ENCODE data around the gene PACSIN1.

PACSIN1 gene

GRCh38 chr6:34547701-34548644, 82.1 kb downstream of the PACSIN1 start:
- no peak for DNase-seq

DNA sequence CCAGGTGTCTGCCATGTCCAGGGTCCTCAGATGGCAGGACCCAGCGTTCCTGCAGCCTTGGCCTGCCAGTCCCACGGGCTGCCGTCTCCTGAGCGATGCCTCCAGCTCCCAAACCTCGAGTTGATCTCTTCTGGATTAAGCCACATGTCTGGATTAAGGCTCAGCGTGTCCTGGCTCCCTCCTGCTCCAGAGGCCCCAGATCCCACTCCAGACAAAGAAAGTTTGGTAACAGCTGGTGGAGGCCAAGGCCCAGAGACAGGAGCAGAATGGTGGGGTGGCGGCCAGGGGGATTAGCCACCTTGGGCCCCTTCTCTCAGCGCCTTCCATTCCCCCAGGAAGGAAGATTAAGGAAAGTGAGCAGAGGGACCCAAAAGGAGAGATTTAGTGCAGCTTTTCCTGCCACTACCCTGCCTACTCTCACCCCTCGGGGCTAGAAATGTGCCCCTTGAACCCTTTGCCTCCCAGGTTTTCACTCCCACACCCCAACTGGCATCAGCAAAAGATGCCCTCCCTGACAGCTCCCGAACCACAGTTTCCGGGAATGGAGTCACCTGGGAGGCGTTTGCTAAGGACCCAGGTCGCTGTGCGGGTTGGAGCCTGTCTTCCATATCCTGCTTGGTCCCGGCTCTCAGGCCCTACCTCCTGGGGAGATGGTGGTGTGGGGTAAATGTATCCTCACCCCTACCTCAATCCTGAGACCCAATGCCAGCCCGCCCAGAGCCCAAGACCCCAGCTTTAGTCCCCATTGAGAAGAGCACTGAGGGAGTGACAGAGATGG, 83.3 kb downstream of the PACSIN1 start:
- no peak for DNase-seq

DNA sequence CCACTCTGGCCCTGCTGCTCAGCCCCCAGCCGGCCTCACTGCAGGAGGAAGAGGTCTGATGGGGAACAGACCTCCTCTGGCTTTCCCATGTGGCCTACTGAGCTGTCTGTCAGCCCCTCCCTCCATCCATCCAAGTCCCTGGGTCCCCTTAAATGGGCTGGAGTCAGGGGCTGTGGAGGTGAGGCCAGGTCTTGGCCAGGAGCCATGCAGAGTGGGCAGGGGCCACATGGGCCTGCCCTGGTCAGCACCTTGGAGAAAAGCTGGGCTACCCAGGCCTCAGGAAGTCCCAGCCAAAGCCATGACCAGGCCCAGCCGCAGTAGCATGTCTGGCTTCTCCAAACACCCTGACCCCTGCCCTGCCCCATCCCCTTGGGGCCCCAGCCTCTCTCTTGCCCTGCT, 83.9 kb downstream of the PACSIN1 start:
- DNase-seq, result no peak

DNA sequence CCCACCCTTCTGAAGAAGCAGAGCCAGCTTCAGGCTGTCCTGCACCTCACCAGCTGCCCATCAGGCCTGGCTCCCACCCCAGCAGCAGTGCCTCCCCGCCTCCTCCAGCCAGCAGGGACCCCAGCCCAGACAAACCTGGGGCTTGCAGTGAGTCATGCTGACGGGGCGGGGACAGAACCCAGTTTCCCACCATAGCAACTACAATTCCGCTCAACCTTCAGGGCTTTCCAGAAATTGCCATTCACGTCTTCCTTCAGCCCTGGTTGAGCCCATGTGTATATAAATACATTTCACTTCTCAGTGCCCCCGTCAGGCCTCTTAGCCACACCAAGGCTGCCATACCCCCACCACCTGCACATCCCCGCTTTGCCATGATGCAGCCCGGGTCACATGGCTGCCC, 85.8 kb downstream of the PACSIN1 start:
- no peak for DNase-seq

DNA sequence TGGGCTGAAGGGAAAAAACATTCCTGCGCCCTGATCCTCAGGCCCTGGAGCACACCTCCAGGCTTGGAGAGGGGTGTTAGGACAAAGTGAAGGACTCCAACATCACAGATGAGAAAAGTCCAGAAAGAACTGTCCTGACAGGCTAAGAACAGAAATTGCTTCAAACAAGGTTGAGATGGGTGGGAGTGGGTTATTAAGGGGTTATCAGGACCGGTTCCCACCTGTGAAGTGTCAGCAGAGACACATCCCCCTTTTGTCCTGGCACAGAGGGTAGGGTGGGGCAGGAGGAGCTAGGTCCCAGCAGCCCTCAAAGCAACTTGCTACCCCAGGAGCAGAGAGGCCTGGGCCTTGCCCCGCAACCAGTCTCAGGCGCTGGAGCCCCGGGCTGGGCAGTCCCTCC, 86.7 kb downstream of the PACSIN1 start:
- no peak for DNase-seq

DNA sequence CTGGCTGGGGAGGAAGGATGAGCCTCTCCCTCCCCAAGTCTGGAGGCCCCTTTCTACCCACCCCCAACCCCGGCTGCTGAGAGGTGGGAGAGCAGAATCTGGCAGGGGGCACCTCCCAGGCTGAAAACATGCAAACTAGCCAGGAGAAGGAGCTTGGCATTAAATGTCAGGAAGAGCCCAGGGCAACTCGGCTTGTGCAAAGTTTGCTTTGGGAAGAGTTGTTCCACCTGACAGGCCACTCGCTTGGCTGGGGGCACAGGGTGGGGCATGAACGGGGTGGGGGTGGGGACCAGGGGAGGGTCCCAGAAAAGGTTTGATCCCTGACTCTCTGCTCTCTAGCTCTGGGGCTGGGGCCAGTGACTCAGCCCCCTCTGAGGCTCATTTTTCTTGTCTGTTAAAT, 87.3 kb downstream of the PACSIN1 start:
- DNase-seq, result no peak

DNA sequence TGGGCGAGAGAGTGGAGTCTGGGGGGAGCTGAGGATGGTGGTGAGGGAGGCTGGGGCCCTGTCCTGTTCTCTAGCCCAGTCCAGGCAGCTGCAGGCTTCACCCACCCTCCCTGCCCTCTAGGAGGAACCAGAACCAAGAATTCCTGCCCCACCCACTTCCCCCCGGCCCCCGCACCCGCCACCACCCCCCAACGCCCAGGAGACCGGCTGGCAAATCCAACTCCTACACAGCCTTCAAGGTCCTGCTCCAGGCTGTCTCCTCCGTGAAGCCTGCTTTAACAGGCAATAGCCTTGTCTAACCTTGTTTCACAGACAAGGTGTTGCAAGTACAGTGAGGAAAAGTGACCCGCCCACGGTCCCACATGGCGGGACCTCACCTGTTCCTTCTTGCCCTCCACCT, 87.9 kb downstream of the PACSIN1 start:
- no peak for DNase-seq

- no peak for DNase-seq
These were observed 88.6 kb downstream of the PACSIN1 start for GRCh38 chr6:34554291-34555006.

DNA sequence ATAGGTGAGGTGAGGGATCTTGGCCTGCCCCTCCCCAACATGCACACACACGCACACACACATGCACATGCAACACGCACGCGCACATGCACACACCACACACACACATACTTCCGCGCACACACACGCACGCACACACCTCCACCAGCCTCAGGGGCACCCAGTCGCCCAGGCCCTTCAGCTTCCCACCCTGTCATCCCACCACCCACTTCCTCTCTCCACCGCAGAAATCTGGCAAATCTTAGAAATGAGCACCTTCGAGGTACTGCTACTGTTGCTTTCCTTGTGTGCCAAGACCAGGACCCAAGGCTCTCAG, 89.1 kb downstream of the PACSIN1 start:
- DNase-seq, result no peak

- no peak for DNase-seq
These were observed 89.5 kb downstream of the PACSIN1 start for GRCh38 chr6:34555328-34555727.

DNA sequence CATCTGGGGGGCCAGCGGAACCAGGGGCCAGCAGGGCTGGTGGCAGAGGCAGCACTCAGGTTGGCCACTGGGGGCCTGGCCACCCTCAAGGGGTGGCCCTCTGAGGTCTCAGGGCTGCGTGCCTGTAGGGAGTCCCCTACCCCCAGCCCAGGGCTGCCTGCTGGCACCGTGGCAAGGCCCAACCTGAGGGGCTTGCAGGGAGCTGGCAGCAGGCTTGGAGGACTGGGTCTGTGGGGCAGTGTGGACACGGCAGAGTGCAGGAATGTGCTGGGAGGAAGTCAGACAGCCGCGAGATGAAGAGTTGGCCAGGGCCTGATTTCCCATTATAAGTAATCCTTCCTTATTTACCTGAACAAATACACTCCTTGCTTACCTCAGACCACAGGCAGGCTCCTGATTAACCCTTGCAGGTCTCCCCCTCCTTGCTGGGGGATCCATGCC, 90.2 kb downstream of the PACSIN1 start, which contains the start of gene SPDEF:
TSS of gene SPDEF (minus strand) at position 299 of the 441 bp plus-strand sequence. CDS start 11,874 bp downstream, outside the sequence.
- DNase-seq, result no peak

DNA sequence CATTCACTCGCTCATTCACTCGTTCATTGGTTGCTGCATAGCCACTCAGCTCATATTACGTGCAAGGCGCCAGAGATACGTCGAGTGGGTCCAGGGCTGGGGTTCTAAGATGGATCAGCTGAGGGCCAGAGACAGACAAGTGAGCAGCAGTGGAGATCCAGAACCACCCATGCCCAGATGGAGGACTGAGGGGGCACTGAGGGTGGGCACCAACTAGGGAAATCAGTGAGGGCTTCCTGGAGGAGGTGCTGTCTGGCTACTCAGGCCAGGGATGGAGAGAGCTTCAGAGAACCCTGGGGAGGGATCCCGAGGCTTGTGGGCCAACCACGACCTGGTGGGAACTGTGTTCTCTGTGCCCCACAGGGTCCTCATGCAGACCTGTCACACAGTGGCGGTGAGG, 90.6 kb downstream of the PACSIN1 start:
- DNase-seq, result no peak

DNA sequence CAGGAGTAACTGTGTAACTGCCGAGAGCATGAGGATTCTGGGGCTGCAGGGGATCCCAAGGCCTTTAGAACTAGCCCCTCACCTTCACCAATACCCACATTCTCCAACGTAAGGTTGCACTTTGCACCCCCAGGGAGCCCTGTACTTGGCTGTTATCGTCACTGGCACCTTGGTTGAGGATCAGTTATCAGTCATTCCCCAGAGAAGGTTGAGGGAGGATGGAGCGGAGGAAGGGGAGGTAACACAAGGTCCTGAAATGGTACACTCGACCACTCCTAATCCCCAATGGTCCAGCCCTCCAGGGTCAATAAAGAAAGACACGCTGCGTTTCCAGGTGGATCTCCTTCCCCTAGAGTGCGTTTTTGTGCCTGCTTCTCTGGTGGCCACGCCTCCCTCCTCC, 91.4 kb downstream of the PACSIN1 start:
- DNase-seq, result no peak

GRCh38 chr6:34558172-34558714, 92.4 kb downstream of the PACSIN1 start:
- DNase-seq, result no peak

DNA sequence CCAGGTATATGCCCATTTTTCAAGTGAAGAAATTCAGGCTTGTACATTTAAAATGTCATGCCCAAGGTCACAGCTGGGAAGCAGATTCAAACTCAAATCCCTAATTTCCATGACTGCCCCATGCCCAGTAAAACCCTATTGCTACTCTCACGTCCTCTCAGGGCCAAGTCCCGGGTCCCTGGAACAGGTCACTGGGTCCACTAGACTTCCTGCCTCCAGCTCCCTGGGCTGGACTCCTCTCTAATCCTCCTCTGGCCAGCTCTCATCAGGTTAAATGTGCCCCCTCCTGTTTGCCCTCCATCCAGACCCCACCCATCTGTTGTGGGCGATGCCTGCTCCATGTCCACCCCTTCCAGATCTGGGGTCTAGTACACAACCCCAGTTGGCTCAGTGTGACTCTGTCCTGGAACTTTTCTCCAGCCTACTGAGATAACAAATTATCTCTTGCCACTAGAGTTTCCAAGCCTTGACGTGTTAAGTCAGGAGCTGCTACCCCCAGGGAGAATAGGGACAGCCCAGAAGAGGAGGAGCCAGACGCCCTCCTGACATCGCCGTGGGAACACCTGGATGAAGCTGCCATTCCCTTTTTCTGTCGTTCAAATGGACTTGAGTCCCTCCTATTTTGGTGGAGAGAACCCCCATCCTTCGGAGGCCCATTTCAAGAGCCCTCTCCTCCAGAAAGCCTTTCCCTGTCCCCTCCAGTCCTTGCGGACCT, 93.9 kb downstream of the PACSIN1 start:
- no peak for DNase-seq

DNA sequence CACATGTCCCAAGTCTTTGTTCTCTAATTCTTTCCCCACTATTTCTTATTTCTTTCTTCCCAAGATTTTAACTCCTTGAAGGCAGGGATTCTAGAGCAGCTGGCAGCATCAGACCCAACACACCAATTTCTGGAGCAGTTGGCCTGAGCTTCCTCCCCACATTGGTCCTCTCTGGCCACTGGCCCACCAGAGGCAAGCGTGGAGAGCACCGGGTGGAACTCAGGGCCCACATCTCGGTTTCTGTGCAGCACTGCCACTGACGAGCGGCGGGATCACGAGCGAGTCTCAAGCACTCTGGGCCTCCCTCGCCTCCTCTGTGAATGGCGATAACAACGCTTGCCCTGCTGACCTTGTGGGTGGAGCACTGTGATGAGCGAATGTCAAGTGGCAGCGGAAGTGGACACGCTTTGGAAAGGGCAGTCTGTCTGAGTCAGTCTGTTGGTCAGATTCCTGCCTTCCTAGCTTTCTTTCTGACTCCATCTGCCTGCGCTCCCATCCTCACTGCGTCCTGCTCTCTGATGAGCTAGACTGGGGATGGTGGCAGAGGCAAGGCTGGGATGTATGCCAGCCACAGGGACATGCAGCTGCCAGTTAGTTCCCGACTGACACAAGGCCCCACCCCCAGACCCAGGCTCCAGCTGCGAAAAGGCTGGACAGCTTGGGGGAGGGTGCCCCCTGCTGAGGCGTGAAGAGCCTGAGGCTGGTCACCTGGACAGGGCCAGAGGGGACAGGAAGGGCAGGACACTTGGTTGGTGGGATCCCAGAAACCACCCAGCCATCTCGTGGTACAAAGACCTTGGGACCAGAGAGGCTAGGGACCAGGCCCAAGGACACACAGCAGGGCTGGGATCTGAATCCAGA, 94.7 kb downstream of the PACSIN1 start:
- no peak for DNase-seq

- no peak for DNase-seq
These were observed 95.3 kb downstream of the PACSIN1 start for GRCh38 chr6:34561227-34561530.

DNA sequence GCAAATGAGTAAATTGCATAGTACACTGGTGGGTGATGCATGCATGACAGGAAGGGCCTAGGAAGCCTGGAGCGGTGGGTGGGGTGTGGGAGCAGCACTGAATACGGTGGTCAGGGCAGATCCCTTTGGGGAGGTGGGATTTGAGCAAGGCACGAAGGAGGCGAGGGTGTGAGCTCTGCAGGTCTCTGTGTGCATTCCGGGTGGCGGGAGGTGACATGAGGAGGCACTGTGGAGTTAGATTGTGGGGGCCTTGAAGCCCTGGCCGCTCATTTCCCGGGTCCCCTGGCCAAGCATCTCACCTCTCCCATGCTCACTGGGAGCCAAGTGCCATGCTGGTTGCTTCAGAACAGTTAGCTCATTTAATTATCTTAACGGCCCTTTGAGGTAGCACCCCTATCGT, 96.5 kb downstream of the PACSIN1 start:
- no peak for DNase-seq

DNA sequence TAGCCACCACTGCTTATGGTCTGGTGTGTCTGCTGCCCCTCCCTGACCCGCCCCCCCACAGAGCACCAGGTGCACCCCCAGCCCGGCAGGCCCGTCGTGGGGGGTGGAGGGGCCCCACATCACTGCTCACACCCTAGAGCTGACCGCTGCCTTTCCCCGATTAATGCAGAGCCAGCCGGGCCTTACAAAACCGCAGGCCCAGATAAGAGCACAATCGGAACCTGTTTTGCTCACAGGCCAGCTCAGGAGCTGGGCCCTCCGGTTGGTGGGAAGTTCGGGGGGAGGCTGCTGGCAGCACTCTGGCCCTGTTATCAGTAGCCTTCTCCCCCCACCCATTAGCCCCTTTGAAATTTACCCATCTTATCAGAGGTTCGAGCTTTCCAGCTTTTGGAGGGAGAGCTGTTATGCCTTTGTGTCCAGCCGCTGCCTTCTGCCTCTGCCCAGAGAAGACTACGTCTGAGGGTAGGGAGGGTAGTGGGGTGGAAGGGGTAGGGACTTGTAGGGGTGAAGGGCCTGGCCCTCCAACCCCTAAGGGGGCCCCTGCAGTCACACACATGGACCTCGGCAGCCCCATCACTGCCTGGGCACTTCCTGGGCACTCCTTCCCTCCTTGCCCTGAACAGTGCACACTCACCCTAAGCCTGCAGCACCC, 97.1 kb downstream of the PACSIN1 start:
- DNase-seq, result no peak

GRCh38 chr6:34563513-34563870, 97.6 kb downstream of the PACSIN1 start:
- no peak for DNase-seq

GRCh38 chr6:34564181-34564580, 98.3 kb downstream of the PACSIN1 start:
- no peak for DNase-seq

Data from right forelimb (tissue), 1 donor.